ENCODE measurements around the gene VSTM2L. TPM values are rescaled to one million over a fixed set of nuclear protein-coding genes. Genes with fewer than 3 reads are reported as not detected.

VSTM2L gene
- total RNA-seq, 1 donor from 2014 or later = 6.2 TPM

- no peak for DNase-seq (ENCODE audit: low spot score, unreplicated experiment)
- Mint-ChIP-seq H3K9me3 (ENCODE audit: low read depth) (peaks cover 11% of the 10 kb centered on the region), H3K36me3 (ENCODE audit: insufficient read depth) (peaks cover 2% of the 10 kb centered on the region), H3K4me1 (ENCODE audit: low read depth) (peaks cover 9% of the 10 kb centered on the region), H3K4me3 (ENCODE audit: low read depth) (no peak overlapping the region), H3K27me3 (no peaks in the 10 kb centered on the region), H3K27ac (no peak overlapping the region)
- TF ChIP-seq, protein P1, sequence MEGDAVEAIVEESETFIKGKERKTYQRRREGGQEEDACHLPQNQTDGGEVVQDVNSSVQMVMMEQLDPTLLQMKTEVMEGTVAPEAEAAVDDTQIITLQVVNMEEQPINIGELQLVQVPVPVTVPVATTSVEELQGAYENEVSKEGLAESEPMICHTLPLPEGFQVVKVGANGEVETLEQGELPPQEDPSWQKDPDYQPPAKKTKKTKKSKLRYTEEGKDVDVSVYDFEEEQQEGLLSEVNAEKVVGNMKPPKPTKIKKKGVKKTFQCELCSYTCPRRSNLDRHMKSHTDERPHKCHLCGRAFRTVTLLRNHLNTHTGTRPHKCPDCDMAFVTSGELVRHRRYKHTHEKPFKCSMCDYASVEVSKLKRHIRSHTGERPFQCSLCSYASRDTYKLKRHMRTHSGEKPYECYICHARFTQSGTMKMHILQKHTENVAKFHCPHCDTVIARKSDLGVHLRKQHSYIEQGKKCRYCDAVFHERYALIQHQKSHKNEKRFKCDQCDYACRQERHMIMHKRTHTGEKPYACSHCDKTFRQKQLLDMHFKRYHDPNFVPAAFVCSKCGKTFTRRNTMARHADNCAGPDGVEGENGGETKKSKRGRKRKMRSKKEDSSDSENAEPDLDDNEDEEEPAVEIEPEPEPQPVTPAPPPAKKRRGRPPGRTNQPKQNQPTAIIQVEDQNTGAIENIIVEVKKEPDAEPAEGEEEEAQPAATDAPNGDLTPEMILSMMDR (IDR thresholded peaks at IDR 0.05; ENCODE audit: unreplicated experiment) = no peak
Measured at GRCh38 chr20:37946946-37947345, 44.0 kb downstream of the VSTM2L start.

- H3K9me3 Mint-ChIP-seq (ENCODE audit: low read depth) = peaks cover 11% of the 10 kb centered on the region
- H3K36me3 Mint-ChIP-seq (ENCODE audit: insufficient read depth) = peaks cover 2% of the 10 kb centered on the region
- H3K27ac Mint-ChIP-seq = no peak overlapping the region
- no peak for DNase-seq (ENCODE audit: low spot score, unreplicated experiment)
- H3K4me3 Mint-ChIP-seq (ENCODE audit: low read depth) = no peak overlapping the region
- H3K27me3 Mint-ChIP-seq = no peaks in the 10 kb centered on the region
- TF ChIP-seq, protein P1 (IDR thresholded peaks at IDR 0.05; ENCODE audit: unreplicated experiment) = no peak
- H3K4me1 Mint-ChIP-seq (ENCODE audit: low read depth) = peaks cover 9% of the 10 kb centered on the region
Measured at GRCh38 chr20:37947943-37948342, 45.0 kb downstream of the VSTM2L start.

DNA sequence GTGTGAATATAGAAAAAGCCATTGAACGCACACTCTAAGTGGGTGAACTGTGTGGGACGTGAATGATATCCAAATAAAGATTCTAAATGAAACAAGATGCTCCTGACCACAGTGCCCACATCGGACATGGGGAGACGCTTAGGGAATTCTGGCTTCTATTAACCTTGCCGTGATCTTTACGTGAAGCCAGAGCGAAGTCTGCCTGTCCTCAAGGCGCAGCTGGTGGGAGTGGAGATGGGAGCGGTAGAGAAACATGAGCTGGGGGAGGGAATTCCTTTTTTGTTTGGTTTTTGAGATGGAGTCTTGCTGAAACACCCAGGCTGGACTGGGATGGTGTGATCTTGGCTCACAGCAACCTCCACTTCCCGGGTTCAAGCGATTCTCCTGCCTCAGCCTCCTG lies 46.0 kb downstream of the VSTM2L start:
- Mint-ChIP-seq H3K4me3 (ENCODE audit: low read depth) (no peak overlapping the region), H3K27ac (no peak overlapping the region), H3K27me3 (no peaks in the 10 kb centered on the region), H3K36me3 (ENCODE audit: insufficient read depth) (peaks cover 2% of the 10 kb centered on the region), H3K4me1 (ENCODE audit: low read depth) (peaks cover 9% of the 10 kb centered on the region), H3K9me3 (ENCODE audit: low read depth) (peaks cover 11% of the 10 kb centered on the region)
- DNase-seq (ENCODE audit: low spot score, unreplicated experiment) = no peak
- TF ChIP-seq, protein P1 (IDR thresholded peaks at IDR 0.05; ENCODE audit: unreplicated experiment) = no peak

DNA sequence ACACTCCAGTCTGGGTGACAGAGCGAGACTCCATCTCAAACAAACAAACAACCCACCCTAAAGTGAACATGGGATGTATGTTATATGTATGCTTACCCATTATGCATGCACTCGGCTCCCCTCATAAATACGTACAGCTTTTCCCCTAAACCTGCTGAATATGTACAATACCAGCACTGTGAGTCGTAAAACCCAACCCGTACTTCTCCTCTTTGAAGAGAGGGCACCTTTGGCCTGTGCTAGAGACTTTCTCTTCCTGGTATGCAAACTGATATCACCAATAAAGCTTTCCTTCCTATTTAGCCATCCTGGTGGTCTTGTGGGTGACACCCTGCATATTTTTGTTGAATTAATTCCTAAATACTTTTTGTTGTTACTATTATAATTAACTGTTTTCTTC lies 51.3 kb downstream of the VSTM2L start:
- DNase-seq (ENCODE audit: low spot score, unreplicated experiment) = no peak
- Mint-ChIP-seq H3K4me3 (ENCODE audit: low read depth) (no peak overlapping the region), H3K4me1 (ENCODE audit: low read depth) (no peaks in the 10 kb centered on the region), H3K27ac (no peak overlapping the region), H3K36me3 (ENCODE audit: insufficient read depth) (peaks cover 2% of the 10 kb centered on the region), H3K9me3 (ENCODE audit: low read depth) (no peaks in the 10 kb centered on the region), H3K27me3 (no peaks in the 10 kb centered on the region)
- TF ChIP-seq, protein P1 (IDR thresholded peaks at IDR 0.05; ENCODE audit: unreplicated experiment) = no peak

DNA sequence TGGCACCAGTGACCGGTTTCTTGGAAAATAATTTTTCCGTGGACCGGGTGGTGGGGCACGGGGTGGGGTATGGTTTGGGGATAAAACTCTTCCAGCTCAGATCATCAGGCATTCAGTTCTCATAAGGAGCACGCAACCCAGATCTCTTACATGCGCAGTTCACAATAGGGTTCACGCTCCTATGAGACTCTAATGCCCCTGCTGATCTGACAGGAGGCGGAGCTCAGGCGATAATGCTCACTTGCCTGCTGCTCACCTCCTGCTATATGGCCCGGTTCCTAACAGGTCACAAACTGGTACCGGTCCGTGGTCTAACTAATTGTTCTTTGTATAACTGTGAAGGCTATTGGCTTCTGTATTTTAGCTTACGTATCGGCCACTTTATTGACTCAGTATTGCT lies 51.7 kb downstream of the VSTM2L start:
- no peak for DNase-seq (ENCODE audit: low spot score, unreplicated experiment)

More for the DNA sequence above, 51.7 kb downstream of the VSTM2L start:
- Mint-ChIP-seq H3K27ac (no peak overlapping the region), H3K9me3 (ENCODE audit: low read depth) (no peaks in the 10 kb centered on the region), H3K4me1 (ENCODE audit: low read depth) (no peaks in the 10 kb centered on the region), H3K27me3 (no peaks in the 10 kb centered on the region), H3K36me3 (ENCODE audit: insufficient read depth) (peaks cover 2% of the 10 kb centered on the region), H3K4me3 (ENCODE audit: low read depth) (no peak overlapping the region)
- TF ChIP-seq, protein P1 (IDR thresholded peaks at IDR 0.05; ENCODE audit: unreplicated experiment) = no peak
